ENCODE data around the gene MPDZ.

- TF ChIP-seq POLR2A (IDR thresholded peaks at IDR 0.05) (no peak), CTCF (IDR thresholded peaks at IDR 0.05) (no peak)
Measured at GRCh38 chr9:13110766-13111417, 168.6 kb downstream of the MPDZ start.
